Measurements from ENCODE around the gene SLC4A7.
"Not testable (repeated sequence)": the region's sequence is repeated elsewhere in the genome, so short reads cannot be mapped to it uniquely, and the experiment has no call there.

The SLC4A7 gene

DNA sequence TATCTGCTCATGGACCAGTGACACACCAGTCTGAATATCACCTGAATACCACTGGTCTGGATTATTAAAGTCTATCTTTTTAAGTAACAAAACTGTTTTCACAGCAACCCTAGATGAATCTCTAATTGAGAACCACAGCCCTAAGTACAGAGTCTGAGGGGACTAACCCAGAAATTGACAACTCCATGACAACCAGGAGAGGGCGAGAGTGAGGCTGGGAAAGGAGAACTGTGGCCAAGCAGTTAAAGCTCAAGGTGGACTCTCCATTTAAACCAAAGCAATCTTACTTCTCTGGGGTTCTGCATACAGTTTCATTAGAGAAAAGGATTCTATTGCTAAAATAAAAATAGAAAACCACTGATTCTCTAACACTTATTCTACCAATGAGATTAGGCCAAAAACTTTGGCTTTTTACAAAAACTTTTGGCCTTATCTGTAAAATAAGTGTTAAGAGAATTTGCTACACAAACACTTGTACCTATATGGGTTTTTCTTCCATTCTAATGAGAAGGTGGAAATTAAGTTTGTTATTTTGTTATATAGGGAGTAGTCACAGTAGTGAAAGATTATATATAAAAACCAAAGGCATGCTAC is 126.4 kb downstream of the SLC4A7 start:
- DNase-seq: peak; percentile 67

DNA sequence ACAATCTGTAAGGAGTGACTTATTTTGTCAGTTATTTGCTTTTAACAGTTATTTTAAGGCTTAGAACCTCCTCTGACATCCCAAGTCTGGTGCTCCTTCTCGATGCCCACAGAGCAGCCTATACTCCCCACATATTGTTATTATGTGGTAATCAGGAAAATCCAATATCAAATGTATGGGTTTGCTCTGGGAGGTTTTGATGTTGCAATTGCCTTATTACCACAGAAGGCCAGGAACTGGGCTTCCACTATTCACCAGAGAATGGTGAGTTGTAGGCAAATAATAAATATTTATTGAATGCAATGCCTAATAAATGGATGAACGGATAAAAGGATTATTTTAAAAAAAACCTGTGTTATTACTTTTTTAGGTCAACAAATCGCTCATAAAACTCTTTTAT is 127.2 kb downstream of the SLC4A7 start:
- DNase-seq: no peak

DNA sequence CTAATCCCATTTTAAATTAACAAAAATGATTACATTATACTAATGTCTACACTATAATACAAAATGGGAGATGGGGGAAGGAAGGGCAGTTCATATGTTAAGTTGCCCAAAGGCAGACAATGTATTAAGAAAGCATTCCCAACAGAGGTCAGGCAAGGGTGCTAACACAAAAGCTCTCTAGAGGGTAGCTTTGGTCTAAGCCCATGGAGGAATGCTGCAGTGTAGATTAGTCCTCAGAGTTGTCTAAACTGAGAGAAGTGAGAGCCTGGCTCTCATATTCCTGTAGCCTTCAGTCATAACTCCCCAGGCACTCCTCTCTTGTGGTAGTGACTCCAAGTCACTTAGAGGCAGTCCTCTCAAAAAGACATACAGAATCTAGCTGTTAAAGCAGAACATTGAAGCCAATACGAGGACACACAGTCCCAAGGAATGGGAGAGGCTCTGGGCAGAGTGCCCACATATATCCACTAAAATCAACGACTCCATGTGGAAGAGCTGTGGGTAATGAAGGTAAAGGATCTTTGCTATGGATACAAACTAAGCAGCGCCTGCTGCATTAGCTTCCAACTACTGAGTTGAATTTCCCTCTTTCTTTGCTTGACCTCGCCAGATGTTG is 129.5 kb downstream of the SLC4A7 start:
- DNase-seq: no peak

DNA sequence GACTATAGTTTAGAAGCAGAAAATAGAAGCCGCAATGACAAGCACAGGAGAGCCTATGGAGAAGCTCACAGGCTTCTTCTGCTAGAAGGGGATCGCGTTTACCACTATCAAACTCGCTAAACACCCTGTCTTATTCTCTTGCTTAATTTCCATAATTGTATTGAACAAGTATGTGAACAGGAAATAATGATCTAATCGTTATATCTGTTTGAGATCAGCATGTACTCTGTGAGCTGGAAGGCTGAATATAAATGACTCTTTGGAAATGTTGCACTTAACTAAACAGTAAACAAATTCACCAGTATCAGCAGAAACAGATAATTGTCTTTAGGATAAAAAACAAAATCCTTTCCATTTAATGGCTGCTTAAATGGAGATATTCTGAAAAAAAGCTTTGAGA is 130.0 kb downstream of the SLC4A7 start:
- no peak for DNase-seq

DNA sequence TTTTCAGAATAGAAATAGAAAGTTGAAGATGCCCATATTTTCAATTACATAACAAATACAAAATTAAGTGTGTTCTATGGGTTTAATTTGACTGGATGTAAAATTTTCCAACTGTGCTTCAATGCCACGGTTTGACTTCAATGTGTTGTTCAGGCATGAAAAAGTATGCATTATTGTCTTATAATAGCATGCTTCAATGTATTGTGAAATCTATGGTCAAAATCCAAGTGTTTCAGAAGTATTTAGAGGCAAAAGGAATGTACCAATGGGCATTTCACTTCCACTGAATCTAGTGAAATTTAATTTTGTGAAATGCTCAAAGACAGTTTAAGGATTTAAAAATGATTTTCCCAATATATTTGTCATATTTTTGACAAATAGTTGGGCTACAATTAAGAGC is 131.0 kb downstream of the SLC4A7 start:
- no peak for DNase-seq

DNA sequence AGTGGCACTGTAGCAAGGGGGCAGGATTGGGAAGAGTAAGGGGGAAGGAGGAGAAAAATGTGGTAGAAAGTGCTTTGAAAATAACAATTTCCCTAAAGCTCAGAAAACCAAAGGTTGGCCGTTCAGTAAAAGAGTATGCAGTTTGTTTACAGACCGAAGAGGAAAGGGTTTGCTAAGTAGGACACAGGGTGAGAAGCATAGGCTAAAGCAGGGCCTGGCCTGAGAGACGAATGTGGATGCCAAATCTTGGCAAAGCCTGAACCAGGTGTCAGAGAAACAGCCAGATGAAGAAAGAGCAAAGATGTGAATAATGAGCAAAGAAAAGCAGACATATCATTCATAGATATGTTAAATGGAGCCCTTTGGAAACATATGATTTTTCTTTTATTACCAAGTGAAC is 132.1 kb downstream of the SLC4A7 start:
- no peak for DNase-seq

DNA sequence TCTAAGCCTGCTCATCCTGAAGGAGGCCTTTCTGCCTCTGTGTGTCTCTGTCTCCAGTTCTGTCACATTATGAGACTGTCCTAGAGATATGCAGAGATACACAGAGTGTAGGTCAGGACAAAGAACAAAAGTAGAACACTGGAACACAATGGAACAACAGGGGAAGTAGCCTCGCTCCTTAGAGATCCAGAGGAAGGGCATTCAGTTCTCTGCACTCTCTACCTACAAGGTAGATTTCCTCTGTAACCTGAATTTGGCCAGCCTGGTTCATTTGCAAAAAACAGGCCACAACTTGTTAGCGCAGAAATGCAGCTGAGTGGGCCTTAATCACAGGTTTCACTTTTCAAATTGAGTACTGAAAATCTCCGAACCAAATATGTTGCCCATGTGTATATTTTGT is 134.4 kb downstream of the SLC4A7 start:
- no peak for DNase-seq

DNA sequence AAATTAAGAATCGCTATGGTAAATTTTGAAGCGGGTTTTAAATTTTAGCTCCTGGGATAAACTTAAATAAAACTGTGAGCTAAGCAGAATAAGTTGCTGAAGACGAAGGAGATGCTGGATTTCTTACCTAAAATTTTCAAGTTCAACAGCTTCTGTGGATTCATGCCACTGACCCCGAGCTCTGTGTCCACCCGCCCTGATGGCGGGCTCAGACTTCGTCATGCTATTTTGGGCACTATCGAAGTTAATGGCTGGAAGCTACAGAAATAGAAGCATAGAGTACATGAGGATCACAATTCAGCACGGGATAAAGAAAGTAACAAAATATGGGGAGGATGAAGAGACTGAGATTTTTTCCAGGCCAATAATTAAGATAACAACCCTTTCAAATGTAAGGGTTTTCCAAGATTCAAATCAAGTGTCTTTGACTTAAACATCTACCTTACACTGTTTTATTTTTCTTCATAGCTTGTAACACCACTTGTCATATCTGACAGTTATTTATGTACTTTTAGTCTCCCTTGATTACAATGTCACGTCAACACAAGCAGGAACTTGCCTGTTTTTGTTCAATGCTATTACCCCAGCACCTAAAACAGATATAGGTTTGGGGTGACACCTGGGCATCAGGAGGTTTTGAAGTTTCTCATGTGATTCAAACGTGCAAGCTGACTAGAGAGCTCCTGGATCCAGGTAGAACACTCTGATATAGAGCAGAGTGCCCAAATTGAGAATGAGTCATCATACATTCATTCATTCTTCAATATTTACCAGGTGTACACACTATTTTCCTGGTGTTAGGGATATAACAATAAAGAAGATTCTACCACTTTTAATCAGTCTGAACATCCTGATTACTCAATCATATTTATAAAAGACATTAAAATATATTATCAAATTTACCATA is 138.0 kb downstream of the SLC4A7 start:
- DNase-seq: no peak

DNA sequence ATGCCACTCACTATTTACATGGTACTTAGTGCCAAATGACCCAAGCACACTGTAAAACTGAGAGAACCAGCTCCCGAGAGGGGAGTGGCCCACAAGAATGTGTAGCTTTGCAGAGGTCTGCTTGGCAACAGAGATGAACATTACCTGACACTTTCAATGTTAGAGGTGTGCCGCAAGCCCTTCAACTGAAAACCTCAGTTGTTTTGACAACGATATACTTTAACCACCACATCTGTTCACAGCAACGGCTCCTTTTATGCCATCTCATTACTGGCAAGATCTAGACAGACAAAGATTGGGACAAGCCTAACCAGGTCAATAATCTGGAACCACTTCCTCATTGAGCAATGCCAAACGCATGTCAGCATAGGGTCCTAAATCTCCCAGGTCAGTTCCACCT is 138.7 kb downstream of the SLC4A7 start:
- no peak for DNase-seq

DNA sequence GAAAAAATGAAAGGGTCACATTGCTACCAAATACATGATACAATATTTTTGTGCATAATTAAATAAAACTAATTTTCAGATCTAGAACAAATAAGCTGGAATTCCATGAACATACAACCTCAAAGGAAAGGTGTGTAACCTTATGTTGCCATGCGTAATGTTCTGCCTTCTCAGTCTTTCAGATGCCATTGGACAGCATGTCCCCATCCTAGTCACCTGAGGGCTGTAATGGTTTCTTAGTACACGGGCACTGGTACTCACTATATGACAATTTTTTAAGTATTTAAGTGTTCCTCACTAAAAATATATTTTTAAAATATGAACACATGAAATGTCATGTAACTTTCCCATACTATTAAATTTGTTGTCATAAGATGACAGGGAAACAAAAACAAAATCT is 139.1 kb downstream of the SLC4A7 start:
- no peak for DNase-seq

DNA sequence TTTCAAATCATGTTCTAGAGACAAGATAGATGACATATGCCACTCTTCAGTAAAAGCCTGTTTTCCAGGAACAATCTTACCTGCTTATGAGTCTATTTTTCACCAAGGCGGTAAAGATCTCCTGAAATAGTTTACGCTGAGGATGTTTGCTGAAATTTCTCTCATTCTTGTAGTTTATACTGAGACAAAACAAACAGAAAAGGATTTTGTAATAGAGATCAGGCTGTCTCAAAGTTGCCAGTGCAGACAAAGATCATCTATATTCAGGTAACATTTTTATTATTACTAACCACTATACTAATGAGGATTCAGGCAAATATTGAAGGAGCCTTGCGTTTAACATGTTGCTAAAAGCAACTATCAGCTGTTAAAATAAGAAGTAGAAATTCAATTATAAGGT is 140.0 kb downstream of the SLC4A7 start:
- DNase-seq: no peak

DNA sequence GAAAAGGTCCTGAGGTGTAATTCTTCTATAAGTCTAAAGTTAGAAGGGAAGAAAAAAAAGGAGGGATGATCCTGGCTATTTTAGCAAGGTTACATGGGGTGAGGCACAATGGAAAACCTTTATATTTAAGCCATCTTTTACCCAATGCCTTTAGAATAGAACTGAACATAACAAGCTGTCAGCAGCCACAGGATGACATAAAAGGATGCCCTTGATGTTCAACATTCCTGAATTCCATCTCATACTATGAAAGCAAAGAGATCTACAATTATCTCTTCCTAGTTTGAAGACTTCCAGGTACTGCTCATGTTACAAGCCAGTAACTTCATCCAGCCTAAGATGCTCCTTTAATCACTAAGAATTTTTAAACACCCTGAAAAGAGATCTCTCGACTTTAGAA is 141.9 kb downstream of the SLC4A7 start:
- DNase-seq: no peak

DNA sequence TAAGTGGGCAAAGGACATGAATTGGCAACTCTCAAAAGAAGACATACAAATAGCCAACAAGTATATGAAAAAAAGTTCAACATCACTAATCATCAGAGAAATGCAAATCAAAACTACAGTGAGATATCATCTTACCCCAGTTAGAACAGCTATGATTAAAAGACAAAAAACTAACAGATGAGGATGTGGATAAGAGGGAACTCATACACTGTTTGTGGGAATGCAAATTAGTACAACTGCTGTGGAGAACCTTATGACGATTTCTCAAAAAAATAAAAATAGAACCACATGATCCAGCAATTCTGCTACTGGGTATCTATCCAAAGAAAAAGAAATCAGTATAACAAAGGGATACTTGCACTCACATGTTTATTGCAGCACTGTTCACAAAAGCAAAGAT is 143.7 kb downstream of the SLC4A7 start:
- no peak for DNase-seq

DNA sequence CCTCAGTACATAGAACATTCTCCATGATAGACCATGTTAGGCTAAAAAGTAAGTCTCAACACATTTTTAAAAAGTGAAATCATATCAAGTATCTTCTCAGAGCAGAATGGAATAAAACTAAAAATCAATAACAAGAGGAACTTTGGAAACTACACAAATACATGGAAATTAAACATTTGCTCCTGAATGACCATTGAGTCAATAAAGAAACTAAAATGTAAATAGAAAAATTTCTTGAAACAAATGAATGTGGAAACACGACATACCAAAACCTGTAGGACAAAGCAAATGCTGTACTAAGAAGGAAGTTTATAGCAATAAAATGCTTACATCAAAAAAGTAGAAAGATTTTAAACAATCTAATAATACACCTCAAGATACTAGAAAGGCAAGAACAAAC is 148.6 kb downstream of the SLC4A7 start:
- no peak for DNase-seq

DNA sequence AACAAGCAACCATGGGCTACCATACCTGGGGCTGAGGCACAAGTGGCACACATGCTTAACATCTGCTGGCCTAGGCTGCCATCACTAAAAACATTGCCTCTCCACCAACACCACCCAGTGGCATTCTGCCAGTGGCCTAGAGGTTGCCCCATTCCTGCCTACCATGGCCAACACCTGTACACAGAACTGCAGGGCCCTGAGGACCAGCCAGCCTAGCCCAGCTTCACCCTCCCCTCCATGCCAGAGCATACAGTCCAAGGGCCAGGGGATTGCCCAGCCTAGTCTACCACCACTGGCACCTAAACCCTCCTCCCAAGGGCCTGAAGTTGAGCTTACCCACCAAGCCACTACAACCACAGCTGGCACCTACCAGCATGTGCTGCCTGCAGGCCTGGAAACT is 150.3 kb downstream of the SLC4A7 start:
- DNase-seq: no peak

DNA sequence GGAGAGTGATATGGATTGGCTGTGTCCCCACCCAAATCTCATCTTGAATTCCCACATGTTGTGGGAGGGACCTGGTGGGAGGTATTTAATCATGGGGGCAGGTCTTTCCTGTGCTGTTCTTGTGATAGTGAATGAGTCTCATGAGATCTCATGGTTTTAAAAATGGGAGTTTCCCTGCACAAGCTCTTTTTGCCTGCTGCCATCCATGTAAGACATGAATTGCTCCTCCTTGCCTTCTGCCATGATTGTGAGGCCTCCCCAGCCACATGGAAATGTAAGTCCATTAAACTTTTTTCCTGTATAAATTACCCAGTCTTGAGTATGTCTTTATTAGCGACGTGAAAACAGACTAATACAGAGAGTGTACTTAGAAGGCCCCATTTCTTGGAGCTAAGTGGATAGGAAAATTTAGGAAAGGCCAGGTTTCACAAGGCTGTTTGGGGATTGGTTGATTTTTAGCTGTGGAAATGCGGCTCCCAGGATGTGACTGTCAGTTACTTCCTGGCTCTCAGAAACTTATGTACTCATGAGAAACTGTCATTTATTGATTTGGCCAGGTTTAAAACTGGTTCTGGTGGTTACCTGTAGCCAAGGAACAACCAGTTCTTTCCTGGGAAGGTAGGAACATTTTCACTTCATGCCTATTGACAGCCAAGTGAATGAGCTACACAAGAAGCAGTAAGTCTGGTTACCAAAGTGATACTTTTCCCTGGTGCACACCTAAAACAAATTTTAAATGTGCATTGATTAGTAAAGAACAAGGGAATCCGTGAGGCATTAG is 155.0 kb downstream of the SLC4A7 start:
- not testable (repeated sequence) for DNase-seq

DNA sequence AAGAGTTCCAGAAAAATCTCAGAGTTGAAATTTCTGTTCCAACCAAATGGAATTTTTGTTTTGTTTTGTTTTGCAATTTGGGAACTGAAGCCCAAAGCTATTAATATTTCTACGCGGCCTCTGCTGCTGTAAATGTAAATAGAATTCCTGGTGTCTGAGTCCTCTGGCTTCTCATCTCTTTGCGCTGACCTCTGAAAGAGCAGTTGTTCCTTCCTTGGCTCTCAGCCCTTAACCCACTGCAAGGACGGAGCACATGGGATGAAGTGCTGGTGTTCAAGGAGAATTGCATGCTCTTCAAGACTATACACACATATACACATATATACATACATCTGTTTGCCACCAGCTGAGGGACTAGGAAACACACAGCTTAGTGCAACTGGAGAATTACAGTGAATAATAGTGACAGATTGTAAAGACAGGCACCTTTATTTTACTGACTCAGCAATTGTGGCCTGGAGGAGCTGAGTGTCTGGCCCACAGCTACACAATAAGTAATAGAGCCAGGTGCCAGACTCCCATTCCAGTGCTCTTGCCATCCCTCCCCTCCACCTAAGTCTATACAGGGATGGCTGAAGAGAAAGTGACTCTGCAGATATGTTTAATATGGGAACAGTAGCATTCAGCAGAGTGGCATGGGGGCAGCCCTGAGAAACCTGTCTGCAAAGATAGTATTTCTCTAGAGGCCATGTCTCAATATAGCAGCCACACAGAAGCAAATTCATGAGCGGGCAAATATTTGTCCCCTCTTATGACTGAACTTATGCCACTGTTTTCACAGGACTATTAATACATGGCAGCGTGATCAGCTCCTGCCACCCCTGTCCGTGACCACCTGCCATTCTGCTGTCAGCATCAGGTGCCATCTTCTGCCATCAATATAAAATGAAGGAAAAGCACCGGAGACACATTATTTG is 157.3 kb downstream of the SLC4A7 start:
- DNase-seq: peak; percentile 96

DNA sequence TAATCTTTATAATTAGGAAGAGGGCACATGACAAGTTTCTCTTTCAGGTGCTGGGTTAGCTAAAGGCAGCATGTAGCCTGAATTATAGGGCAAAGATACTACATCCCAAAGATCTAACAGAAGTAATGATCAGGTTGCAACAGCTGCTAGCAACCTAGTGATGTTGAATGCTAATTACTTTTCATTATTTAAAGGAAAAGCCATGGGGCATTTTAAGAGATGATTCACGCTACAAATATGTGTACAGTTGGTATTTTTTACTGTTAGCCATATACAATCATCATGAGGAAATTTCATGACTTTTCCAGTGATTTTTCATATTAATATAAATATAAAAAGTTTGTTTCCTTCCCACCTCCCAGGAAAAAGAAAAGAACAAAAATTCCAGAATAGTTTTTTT is 158.0 kb downstream of the SLC4A7 start:
- peak; percentile 78 for DNase-seq

DNA sequence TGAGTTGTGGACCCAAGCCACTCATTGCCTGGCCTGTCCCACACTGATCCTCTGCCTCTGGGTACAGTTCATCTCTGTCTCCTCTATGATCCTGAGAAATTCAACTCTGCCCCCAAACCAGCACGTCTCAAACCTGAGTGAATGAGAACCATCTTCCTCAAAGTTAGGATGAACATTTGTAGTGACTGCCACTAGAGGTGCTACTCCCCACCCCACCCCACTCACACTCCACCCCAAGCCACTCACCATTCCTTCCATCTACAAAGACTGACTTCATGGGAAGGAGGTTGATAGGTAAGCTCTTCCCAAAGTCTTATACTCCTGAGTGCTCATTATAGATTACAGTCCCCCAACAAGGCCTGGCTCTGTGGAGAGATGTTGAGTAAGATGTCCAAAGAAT is 158.8 kb downstream of the SLC4A7 start:
- peak; percentile 7 for DNase-seq

DNA sequence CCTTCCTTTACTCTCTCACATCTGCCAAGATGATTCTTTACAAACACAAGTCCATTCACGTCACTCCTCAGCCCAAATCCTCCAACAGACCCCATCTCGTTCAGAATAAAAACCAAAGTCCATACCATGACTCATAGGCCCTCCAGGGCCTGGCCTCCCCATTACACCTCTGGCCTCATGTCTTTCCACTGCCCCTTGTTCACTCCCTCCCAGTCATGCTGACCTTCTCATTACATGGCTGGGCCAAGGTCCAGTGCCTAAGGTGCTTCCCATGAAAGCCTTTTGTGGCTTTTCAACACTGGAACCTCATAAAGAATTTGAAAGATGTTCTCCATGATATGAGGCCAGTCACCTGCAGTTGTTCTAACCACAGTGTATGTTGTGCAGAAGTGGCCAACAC is 159.5 kb downstream of the SLC4A7 start:
- peak; percentile 79 for DNase-seq

DNA sequence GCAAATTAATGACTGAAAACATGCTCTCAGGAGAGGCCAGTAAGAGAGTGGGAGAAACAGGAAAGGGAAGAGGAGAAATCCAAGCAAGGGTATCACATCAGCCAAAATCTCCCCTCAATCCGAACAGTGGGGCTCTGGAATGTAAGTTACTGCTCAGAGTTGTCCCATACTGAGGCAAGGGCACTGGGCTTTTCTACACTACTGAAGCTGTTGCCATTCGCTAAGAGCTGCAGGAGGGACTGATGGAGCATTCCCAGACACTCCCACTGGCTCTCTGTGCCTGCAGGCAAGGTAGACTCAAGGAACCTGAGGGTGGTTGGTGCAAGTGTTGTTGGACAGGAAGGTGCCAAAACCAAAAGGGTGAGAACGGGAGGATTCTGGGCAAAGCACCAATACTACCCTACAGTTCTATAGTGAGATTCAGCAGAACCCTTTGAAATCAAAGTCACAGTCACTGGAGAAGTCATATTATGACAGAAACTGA is 161.1 kb downstream of the SLC4A7 start:
- DNase-seq: no peak
